Neural progenitor cell (in vitro differentiated cells): ENCODE measurements around the gene OR2AE1.

Experiments used
- EZH2 ChIP-seq: fragments of 200-600 bp; sonication (generic); IDR thresholded peaks from 2 replicates; pipeline ENCODE4 v1.6.1; 2017; ENCODE audit warnings: antibody characterized with exemption, mild to moderate bottlenecking, moderate library complexity
- TF ChIP-seq, protein P1 (sequence below): fragments of 200-600 bp; sonication (generic); IDR thresholded peaks from 2 replicates; pipeline ENCODE4 v1.5.1; 2017; ENCODE audit warnings: antibody characterized with exemption, mild to moderate bottlenecking

GRCh38 chr7:99868246-99868645 lies 8.6 kb downstream of the OR2AE1 start:
- TF ChIP-seq, protein P1, sequence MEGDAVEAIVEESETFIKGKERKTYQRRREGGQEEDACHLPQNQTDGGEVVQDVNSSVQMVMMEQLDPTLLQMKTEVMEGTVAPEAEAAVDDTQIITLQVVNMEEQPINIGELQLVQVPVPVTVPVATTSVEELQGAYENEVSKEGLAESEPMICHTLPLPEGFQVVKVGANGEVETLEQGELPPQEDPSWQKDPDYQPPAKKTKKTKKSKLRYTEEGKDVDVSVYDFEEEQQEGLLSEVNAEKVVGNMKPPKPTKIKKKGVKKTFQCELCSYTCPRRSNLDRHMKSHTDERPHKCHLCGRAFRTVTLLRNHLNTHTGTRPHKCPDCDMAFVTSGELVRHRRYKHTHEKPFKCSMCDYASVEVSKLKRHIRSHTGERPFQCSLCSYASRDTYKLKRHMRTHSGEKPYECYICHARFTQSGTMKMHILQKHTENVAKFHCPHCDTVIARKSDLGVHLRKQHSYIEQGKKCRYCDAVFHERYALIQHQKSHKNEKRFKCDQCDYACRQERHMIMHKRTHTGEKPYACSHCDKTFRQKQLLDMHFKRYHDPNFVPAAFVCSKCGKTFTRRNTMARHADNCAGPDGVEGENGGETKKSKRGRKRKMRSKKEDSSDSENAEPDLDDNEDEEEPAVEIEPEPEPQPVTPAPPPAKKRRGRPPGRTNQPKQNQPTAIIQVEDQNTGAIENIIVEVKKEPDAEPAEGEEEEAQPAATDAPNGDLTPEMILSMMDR: no peak
- no peak for TF ChIP-seq EZH2
